Ovary (tissue), 3 donors: ENCODE data around the gene UBE2S.

Experiments
- CTCF ChIP-seq, 3 donors: fragments of 450-650 bp in 2 of 3; fragments of 200-600 bp in 1 of 3; IDR thresholded peaks; one replicate each; pipeline versions ENCODE4 v1.5.1 to v1.8.0; 2016 to 2022; ENCODE audit warnings: antibody characterized with exemption in 3 of 3, mild to moderate bottlenecking in 1 of 3
- EP300 ChIP-seq: sonication (generic); formaldehyde crosslinking; IDR thresholded peaks from one replicate; pipeline ENCODE4 v1.6.1; 2017; ENCODE audit warnings: antibody characterized with exemption
- donor health status: DM: no; HTN: no; CAD: no.

- no peak for TF ChIP-seq CTCF (IDR thresholded peaks at IDR 0.05)
- no peak for TF ChIP-seq EP300
Measured at GRCh38 chr19:55423225-55424005, 15.8 kb upstream of the UBE2S start.
